ENCODE results near the gene SCYL1. TPM values are rescaled to one million over a fixed set of nuclear protein-coding genes. Genes with fewer than 3 reads are reported as not detected.

The SCYL1 gene
- total RNA-seq, 4 donors from 2014 or later = 74.3 to 115 (median 104) TPM

DNA sequence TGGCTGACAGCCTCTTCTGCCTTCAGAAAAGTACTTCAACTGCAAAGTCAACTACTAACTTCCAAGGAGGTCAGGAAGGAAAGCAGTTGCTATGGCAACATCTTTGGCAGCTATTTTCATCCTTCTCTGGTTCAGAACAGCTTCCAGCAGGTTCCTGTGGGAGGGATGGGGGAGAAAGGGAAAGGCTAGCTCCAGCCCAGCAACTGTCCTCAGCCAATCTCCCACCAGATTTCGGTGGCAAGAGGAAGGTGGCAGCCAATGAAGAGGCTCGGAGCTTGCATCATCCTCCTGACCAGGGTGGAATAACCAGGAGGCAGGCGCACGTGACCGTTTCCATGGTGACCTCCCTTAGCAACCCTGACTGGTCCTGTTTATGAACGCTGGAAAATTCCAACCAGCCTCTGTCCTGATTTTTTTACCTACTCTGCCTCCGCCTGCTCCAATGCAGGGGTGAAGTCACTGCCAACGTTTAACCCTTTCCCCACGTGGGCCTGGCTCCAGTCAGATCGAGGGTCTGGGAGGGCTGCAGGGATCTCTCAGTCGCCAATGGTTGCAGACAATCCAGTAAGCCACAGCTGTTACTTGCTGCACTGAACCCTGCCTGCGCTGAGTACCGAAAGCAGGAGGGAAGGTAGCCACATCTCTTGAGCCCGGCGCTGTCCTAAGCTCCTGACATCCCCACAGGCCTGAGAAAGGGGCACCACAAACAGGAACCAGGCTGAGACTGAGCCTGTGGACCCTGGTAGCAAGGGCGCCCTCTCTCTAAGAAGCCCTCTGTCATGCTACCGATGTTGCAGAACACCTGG is 37.2 kb upstream of the SCYL1 start:
- intact Hi-C loops (cut with DNase I) = no loop called here
- Histone ChIP-seq H3K9me3 (no peaks in the 10 kb centered on the region), H3K4me1 (peaks cover 74 to 89% (median 87%) of the 10 kb centered on the region in 4 donors), H3K36me3 (no peaks in the 10 kb centered on the region), H3K27ac (replicated peaks in 1 of 4) (peak overlapping the region; percentile 95 to 99 (median 98)), H3K4me3 (peak overlapping the region; percentile 13 to 46 (median 38)), H3K27me3 (no peaks in the 10 kb centered on the region)
- 3% methylated on average over 17 of the region's 17 CpGs for WGBS
- no peak for TF ChIP-seq EP300 (IDR thresholded peaks at IDR 0.05)
- TF ChIP-seq, protein P1, sequence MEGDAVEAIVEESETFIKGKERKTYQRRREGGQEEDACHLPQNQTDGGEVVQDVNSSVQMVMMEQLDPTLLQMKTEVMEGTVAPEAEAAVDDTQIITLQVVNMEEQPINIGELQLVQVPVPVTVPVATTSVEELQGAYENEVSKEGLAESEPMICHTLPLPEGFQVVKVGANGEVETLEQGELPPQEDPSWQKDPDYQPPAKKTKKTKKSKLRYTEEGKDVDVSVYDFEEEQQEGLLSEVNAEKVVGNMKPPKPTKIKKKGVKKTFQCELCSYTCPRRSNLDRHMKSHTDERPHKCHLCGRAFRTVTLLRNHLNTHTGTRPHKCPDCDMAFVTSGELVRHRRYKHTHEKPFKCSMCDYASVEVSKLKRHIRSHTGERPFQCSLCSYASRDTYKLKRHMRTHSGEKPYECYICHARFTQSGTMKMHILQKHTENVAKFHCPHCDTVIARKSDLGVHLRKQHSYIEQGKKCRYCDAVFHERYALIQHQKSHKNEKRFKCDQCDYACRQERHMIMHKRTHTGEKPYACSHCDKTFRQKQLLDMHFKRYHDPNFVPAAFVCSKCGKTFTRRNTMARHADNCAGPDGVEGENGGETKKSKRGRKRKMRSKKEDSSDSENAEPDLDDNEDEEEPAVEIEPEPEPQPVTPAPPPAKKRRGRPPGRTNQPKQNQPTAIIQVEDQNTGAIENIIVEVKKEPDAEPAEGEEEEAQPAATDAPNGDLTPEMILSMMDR (IDR thresholded peaks at IDR 0.05) = no peak
- TF ChIP-seq POLR2AphosphoS5 (IDR thresholded peaks at IDR 0.05) = peak in 1 of 2 donors; percentile 98
- DNase-seq (ENCODE audit: extremely low spot score) = peak; percentile 100

DNA sequence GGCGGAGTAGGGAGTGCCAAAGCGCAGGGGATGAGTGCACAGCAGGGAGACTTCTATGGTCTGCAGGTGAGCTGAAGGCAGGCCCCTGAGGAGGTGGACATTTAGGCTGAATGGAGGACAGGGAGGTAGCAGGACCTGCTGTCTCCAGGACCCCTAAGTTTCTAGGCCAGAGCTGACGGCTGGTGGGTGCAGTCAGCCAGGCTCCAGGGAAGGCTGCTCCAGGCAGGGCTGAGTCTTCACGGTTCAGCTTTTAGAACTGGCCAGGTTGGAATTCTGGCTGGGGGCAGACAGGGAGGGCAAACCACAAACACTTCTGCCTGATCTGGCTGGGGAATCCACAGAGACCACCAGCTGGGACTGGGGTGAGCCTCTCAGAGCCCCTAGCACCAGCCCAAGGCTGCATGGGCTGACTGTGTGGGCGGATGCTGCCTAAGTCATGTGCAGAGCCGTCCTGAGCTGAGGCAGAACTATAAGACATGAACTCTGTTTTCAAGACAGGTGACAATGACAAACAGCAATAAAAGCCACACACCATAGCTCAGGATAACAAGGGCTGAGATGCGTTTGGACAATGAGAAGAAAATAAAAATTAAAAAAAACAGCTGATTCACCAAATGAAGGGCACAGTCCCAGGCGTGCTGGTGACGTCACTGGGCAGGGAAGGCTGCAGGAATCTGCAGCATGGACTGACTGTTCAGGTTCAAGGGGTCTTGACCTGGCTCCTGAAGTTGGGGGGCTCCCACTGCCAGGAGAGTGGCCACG is 36.4 kb upstream of the SCYL1 start:
- 12% methylated on average over 7 of the region's 10 CpGs for whole genome bisulfite sequencing

DNA sequence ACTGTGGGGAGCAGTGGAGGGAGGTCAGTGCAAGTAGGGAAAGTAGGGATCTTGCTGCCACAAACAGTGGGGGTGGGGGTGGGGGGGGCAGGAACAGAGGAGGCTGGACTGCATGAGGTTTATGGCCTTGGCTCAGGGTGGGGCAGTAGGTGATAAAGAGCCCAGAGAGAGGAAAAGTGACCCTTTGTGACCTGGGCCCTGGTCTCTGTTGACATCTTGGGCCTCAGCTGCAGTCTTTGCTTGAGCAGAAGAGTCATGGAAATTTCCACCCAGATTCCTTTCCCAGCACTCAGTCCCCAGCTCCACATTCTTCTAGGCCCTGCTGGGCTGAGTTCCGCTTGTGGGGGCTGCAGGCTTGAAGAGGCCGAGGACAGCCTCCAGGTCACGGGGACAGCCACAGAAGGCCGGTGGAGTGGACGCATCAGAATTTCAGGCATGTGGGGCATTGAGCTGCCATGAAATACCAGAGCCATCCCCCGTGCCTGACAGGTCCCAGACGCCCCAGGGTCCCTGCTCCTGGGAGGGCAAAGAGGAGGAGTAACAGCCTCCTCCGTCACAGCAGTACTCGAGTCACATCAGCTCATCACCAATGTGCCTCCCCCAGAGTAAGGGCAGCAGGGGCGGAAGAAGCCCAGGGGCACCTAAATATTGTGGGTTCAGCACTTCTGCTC is 35.7 kb upstream of the SCYL1 start:
- H3K9me3 ChIP-seq = no peaks in the 10 kb centered on the region
- DNase-seq (ENCODE audit: extremely low spot score) = no peak
- peak overlapping the region in 1 of 4 donors; percentile 2 for H3K4me3 ChIP-seq
- H3K4me1 ChIP-seq = peaks cover 89 to 98% (median 97%) of the 10 kb centered on the region in 4 donors
- H3K27me3 ChIP-seq = no peaks in the 10 kb centered on the region
- H3K36me3 ChIP-seq = no peaks in the 10 kb centered on the region
- TF ChIP-seq EP300 (IDR thresholded peaks at IDR 0.05) (peak; percentile 32), POLR2A (IDR thresholded peaks at IDR 0.05; ENCODE audit: low read depth) (no peak), POLR2AphosphoS5 (IDR thresholded peaks at IDR 0.05) (peak in 1 of 2 donors; percentile 81)
- TF ChIP-seq, protein P1 (IDR thresholded peaks at IDR 0.05) = no peak
- 15% methylated on average over 9 of the region's 10 CpGs for WGBS
- intact Hi-C loops (cut with DNase I) = no loop called here
- peak overlapping the region; percentile 95 to 99 (median 98) for H3K27ac ChIP-seq (replicated peaks in 1 of 4)

More for the DNA sequence above, 36.4 kb upstream of the SCYL1 start:
- H3K27me3 ChIP-seq = no peaks in the 10 kb centered on the region
- intact Hi-C loops (cut with DNase I) = no loop called here
- H3K27ac ChIP-seq (replicated peaks in 1 of 4) = peak overlapping the region; percentile 95 to 99 (median 98)
- H3K4me1 ChIP-seq = peaks cover 82 to 94% (median 91%) of the 10 kb centered on the region in 4 donors
- no peaks in the 10 kb centered on the region for H3K36me3 ChIP-seq
- TF ChIP-seq EP300 (IDR thresholded peaks at IDR 0.05) = peak; percentile 67
- no peak for TF ChIP-seq POLR2A (IDR thresholded peaks at IDR 0.05; ENCODE audit: low read depth)
- TF ChIP-seq POLR2AphosphoS5 (IDR thresholded peaks at IDR 0.05) = peak in 1 of 2 donors; percentile 64
- TF ChIP-seq, protein P1 (IDR thresholded peaks at IDR 0.05) = no peak
- no peak for DNase-seq (ENCODE audit: extremely low spot score)
- H3K4me3 ChIP-seq = peak overlapping the region; percentile 13 to 46 (median 38)
- no peaks in the 10 kb centered on the region for H3K9me3 ChIP-seq

DNA sequence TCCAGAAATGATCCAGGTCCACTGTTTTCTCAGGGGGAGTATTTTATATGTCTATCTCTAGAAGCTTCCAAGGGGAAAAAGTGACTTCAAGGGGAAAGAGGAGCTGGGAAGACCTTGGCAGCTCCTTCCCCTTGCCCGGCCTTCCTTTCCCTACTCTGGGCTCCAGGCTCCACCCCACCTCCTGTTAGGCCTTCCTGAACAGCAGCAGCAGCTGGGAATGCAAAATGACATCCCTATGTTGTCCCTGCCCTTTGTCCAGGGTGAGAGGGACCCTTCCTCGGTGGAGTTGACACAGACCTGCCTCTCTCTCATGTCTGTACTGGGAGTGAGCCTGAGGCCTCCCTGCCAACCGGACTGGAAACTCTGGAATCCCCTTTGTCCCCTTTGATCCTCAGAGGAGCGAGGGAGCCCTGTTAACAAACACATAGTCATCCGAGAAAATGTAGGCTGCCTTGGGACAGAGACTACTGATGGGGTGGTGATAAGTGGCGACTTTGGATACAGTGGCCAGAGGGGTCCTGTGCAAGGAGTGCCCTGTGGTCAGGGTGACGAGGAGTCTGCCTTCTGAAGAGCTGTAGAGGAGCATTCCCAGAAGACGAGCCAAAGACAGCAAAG is 35.1 kb upstream of the SCYL1 start:
- 27% methylated on average over 6 of the region's 8 CpGs for WGBS
- H3K36me3 ChIP-seq = no peaks in the 10 kb centered on the region
- no peaks in the 10 kb centered on the region for H3K27me3 ChIP-seq
- peak overlapping the region in 2 of 4 donors; percentile 2 to 6 for H3K4me3 ChIP-seq
- no peak for TF ChIP-seq EP300 (IDR thresholded peaks at IDR 0.05)
- TF ChIP-seq POLR2A (IDR thresholded peaks at IDR 0.05; ENCODE audit: low read depth) = no peak
- no peak for TF ChIP-seq POLR2AphosphoS5 (IDR thresholded peaks at IDR 0.05)
- TF ChIP-seq, protein P1 (IDR thresholded peaks at IDR 0.05) = no peak
- peak overlapping the region; percentile 95 to 99 (median 98) for H3K27ac ChIP-seq (replicated peaks in 1 of 4)
- H3K9me3 ChIP-seq = no peaks in the 10 kb centered on the region
- no peak for DNase-seq (ENCODE audit: extremely low spot score)
- H3K4me1 ChIP-seq = peaks cover 96 to 98% (median 97%) of the 10 kb centered on the region in 4 donors
- intact Hi-C loops (cut with DNase I) = no loop called here

All from esophagus muscularis mucosa (tissue), 4 donors.